ENCODE data around the gene OR14C36.
"Not testable (repeated sequence)": the region's sequence is repeated elsewhere in the genome, so short reads cannot be mapped to it uniquely, and the experiment has no call there.

The OR14C36 gene

GRCh38 chr1:248348475-248348874 lies at the start of gene OR14C36:
OR14C36 (plus strand) TSS chr1:248348775; CDS start chr1:248348775, 0 bp downstream.
- no peak for DNase-seq (ENCODE audit: low read depth in 2 of 2)

DNA sequence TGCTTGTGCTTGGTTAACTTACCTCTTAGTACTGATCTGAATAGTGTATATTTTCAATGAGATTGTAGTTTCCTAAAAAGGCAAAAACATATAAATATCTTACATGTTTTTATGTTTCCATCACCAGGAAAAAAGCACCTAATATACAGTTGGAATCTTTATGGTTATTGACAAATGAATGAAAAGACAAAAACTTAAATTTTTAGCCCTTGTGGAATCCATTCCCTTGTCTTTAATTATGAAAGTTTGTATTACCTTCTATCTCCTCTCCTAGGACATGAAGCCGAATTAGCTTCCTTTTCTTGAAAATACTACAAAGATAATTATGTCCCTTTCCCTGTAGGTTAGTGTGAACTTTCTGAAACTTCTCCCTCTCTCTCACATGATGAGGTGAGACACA lies 45.3 kb upstream of the OR14C36 start, which contains the start of gene OR2T12:
TSS of gene OR2T12 (minus strand) at position 101 of the 400 bp plus-strand sequence. CDS start 7,846 bp downstream, outside the sequence.
- no peak for DNase-seq (ENCODE audit: low read depth in 2 of 2)

- DNase-seq (ENCODE audit: low read depth in 2 of 2): not testable (repeated sequence)
Observed at GRCh38 chr1:248305672-248306071, 42.9 kb upstream of the OR14C36 start.

DNA sequence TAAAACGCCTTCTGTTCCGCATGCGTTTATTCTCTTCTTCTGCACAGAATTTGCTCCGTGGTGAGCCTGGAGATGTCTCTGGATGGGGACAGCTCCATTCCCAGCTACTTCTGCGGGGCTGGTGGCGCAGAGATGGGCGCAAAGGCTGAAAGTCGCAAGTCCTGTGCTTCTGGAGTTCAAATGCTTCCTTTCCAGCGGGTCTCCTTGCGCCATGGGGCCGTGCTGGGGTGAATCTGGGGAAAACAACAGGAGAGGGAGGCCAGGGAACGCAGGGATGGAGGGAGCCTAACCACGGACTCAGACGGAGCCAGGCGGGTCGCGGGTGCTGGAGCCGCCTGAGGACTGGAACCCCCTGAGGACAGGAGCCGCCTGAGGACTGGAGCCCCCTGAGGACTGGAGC lies 42.5 kb upstream of the OR14C36 start:
- DNase-seq (ENCODE audit: low read depth in 2 of 2): no peak

- DNase-seq (ENCODE audit: low read depth in 2 of 2): not testable (repeated sequence)
Observed at GRCh38 chr1:248306740-248307139, 41.8 kb upstream of the OR14C36 start.

DNA sequence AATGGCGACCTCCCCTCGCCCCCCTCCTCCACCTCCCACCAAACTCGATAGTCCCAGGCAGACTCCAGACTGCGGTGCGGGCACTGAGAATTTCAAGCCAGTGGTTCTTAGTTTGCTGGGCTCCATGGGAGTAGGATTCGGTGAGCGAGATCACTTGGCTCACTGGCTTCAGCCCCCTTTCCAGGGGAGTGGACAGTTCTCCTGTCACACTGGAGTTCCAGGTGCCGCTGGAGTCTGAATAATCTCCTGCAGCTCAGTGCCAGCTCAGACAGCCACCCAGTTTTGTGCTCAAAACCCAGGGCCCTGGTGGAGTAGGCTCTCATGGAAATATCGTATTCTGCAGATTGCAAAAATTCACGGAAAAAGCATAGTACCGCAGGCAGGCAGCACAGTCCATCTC lies 31.8 kb upstream of the OR14C36 start:
- no peak for DNase-seq (ENCODE audit: low read depth in 2 of 2)

- no peak for DNase-seq (ENCODE audit: low read depth in 2 of 2)
Observed at GRCh38 chr1:248324468-248324867, 24.1 kb upstream of the OR14C36 start, which contains the start of gene OR2M7. OR2M7 (minus strand) TSS chr1:248324568; CDS start chr1:248324568, 0 bp downstream.

DNA sequence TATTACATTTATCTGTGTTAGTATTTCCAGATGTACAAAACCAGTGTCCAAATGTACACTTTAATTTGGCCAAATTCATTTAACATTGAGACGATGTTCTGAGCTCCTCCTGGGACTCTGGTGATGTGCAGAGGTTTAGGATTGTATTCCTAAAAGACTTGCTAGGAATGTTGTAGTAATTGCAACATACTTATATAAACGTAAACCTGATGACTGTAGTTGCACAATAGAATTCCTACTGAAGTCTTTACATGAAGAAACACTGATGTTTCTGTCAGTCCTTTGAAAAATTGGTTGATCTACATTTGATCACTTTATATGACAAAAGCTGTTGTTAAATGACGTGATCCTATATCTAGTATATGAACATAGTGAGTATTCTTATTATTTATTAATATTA lies 5.1 kb upstream of the OR14C36 start:
- no peak for DNase-seq (ENCODE audit: low read depth in 2 of 2)

DNA sequence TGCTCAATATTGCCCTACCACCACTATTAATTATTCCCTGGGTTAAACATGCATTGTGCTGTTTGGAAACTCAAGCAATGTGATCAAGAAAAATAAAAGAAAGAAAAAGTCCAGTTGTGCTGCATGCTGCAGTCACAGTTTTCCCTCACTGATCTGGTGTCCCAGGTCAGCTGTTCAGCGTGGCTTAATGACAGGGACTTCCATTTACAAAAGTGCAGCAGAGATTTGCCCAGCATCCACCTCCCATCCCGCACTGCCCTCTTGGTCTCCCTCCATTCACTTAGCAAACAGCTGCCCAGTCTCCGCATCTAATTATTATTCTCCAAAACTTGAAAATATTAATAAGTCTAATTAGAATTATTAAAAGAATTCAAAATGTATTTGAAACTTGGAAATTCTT lies 10.8 kb downstream of the OR14C36 start:
- DNase-seq (ENCODE audit: low read depth in 2 of 2): no peak

- DNase-seq (ENCODE audit: low read depth in 2 of 2): no peak
Observed at GRCh38 chr1:248361121-248361715, 12.6 kb downstream of the OR14C36 start, which contains the start of gene OR2T4. OR2T4 (plus strand) TSS chr1:248361665; CDS start chr1:248361665, 0 bp downstream.

DNA sequence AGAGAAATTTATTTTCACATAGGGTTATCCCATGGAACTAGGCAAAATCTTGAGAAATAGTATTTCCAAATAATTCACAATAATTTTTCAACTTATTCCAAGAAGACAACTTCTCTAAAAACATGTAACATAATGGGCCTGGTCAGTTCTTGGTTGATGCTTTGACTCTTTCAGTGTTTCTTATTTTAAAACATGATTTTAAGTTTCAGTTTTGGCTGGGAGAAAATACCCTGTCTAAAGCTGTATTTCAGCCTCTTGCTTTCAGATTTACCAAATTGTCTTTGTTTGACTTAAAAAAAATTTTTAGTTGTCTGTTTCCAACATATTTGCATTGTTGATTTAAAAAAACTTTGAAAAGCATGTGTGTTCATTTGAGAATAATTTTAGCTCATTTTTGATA lies 18.0 kb downstream of the OR14C36 start:
- no peak for DNase-seq (ENCODE audit: low read depth in 2 of 2)

DNA sequence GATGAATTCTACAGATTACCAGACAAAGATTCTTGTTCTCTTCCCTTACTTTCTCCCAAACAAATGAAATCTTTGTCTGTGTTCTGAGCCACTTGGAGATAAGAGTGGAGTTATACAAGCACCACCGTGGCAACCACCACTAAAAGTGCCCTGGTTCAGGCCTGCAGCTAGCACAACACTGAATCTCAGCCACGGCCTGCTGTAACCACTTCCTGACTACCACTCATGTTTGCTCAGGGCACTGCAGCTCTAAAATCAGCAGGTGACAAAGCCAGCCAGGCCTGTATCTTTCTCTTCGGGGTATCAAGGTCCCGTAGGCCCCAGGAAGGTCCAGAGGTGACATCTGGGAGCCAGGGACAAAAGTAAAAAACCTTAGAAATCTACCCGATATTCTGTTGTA lies 23.8 kb downstream of the OR14C36 start:
- DNase-seq (ENCODE audit: low read depth in 2 of 2): no peak

GRCh38 chr1:248373761-248374160 lies 25.2 kb downstream of the OR14C36 start:
- DNase-seq (ENCODE audit: low read depth in 2 of 2): no peak

GRCh38 chr1:248375446-248375845 lies 26.9 kb downstream of the OR14C36 start, which contains the start of gene OR2T6:
OR2T6 (plus strand) TSS chr1:248375746; CDS start chr1:248387609, 11,863 bp downstream.
- DNase-seq (ENCODE audit: low read depth in 2 of 2): no peak

GRCh38 chr1:248376916-248377315 lies 28.3 kb downstream of the OR14C36 start:
- no peak for DNase-seq (ENCODE audit: low read depth in 2 of 2)

DNA sequence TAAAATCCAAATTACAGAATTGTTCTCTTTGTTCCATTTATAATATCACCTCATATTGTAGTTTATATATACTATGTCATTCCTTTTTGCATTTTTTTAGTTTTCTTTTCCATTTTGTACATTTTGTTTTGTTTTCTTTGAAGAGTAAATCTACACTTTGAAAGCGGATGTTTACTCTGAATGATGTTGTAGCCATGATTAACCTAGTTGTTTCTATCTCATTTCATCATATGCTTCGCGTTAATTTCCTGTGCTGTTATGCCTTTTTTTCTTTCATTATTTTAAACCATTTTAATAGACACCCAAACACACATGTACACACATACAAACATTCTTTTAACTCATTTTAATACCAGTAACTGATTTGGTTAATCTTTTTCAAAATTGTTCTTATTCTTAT lies 32.3 kb downstream of the OR14C36 start:
- DNase-seq (ENCODE audit: low read depth in 2 of 2): no peak

- DNase-seq (ENCODE audit: low read depth in 2 of 2): no peak
Observed at GRCh38 chr1:248388426-248388825, 39.9 kb downstream of the OR14C36 start.

- no peak for DNase-seq (ENCODE audit: low read depth in 2 of 2)
Observed at GRCh38 chr1:248393050-248393449, 44.5 kb downstream of the OR14C36 start.
